Stomach (tissue), 9 donors: ENCODE data around the gene ESYT2. TPM values are rescaled to one million over a fixed set of nuclear protein-coding genes. Genes with fewer than 3 reads are reported as not detected.
"Not testable (repeated sequence)": the region's sequence is repeated elsewhere in the genome, so short reads cannot be mapped to it uniquely, and the experiment has no call there.

Experiments
- DNase-seq, 2 donors: peaks; one replicate each; pipeline versions ENCODE4 v3.0.0 to v3.0.0-alpha.2; 2013 to 2019
- H3K27ac ChIP-seq, 5 donors: fragments of 200-600 bp in 4 of 5; sonication (generic) in 4 of 5; one replicate each; pipeline ENCODE4 v1.5.1; 2013 to 2019; ENCODE audit warnings: mild to moderate bottlenecking in 1 of 5, moderate library complexity in 1 of 5
- H3K27me3 ChIP-seq, 3 donors: fragments of 200-600 bp; sonication (generic); one replicate each; pipeline ENCODE4 v1.5.1; 2017 to 2019; ENCODE audit warnings: mixed run types in 1 of 3
- H3K36me3 ChIP-seq, 4 donors: fragments of 200-600 bp; sonication (generic); 1 replicate in 3 of 4; 2 replicates in 1 of 4; pipeline ENCODE4 v1.5.1; 2016 to 2019
- H3K4me1 ChIP-seq, 4 donors: fragments of 200-600 bp; sonication (generic); one replicate each; pipeline ENCODE4 v1.5.1; 2016 to 2019
- H3K4me3 ChIP-seq, 4 donors: fragments of 200-600 bp; sonication (generic) in 3 of 4; one replicate each; pipeline ENCODE4 v1.5.1; 2016 to 2019; ENCODE audit warnings: mild to moderate bottlenecking in 1 of 4
- H3K9me3 ChIP-seq, 4 donors: fragments of 200-600 bp; sonication (generic); one replicate each; pipeline ENCODE4 v1.5.1; 2016 to 2019
- EP300 ChIP-seq: sonication (generic); formaldehyde crosslinking; IDR thresholded peaks from one replicate; pipeline ENCODE4 v1.6.1; 2017; ENCODE audit warnings: antibody characterized with exemption
- POLR2A ChIP-seq, 4 donors: fragments of 450-650 bp; IDR thresholded peaks; one replicate each; pipeline ENCODE4 v1.6.1; 2016; ENCODE audit warnings: antibody characterized with exemption in 4 of 4, control low read depth in 2 of 4, mild to moderate bottlenecking in 1 of 4, moderate library complexity in 1 of 4
- POLR2AphosphoS5 ChIP-seq, 3 donors: sonication (generic); formaldehyde crosslinking; IDR thresholded peaks; one replicate each; pipeline ENCODE4 v1.6.1; 2016; ENCODE audit warnings: antibody characterized with exemption in 3 of 3
- WGBS, 5 donors: extraction: QIAGEN DNeasy Blood & Tissue Kit in 3 of 5; methylation state at CpG; one replicate each; pipeline versions ENCODE4 v1.1.5 to v1.1.7; 2013 to 2018; 5-methylcytosine and 5-hydroxymethylcytosine counted together
- intact Hi-C: fragments of 100-400 bp; cut with DNase I; formaldehyde crosslinking; loops from one replicate; pipeline ENCODE4 v1.15.1; 2023; ENCODE audit warnings: low total_unique reads
- polyA plus RNA-seq, 3 donors: library from polyadenylated mRNA; stranded (reverse); fragments of 200-250 nt; gene quantifications; one replicate each; pipeline ENCODE4 v1.2.3, GENCODE V29; 2013
- total RNA-seq, 5 donors: library from RNA; depleted of rRNA; stranded (reverse); fragments of >200 nt; gene quantifications; one replicate each; pipeline versions ENCODE4 v1.1.0 to v1.2.3, GENCODE V29; 2014 to 2016
- TF ChIP-seq, protein P1 (sequence below), 7 experiments: fragments of 450-650 bp in 4 of 7; fragments of 200-600 bp in 3 of 7; sonication (generic) in 3 of 7; IDR thresholded peaks; one replicate each; pipeline ENCODE4 v1.5.1; 2016 to 2019; ENCODE audit warnings: antibody characterized with exemption in 7 of 7, control low read depth in 2 of 7, mild to moderate bottlenecking in 1 of 7
- donor health status: healthy with polysubstance abuse.
- donor health status: Bipolar disorder and iron deficiency.
- donor health status: healthy.

ESYT2 gene
- total and polyA plus RNA-seq, 8 donors = 7.6 to 137 (median 36.9) TPM

- Histone ChIP-seq H3K4me1 (peaks cover 0 to 21% (median 9%) of the 10 kb centered on the region in 4 donors), H3K4me3 (no peak overlapping the region), H3K27me3 (no peaks in the 10 kb centered on the region), H3K36me3 (peaks cover 0 to 8% (median 3%) of the 10 kb centered on the region in 4 donors), H3K27ac (peak overlapping the region in 4 of 5 donors; percentile 13 to 88 (median 60)), H3K9me3 (no peaks in the 10 kb centered on the region)
- TF ChIP-seq POLR2A (IDR thresholded peaks at IDR 0.05) (no peak), POLR2AphosphoS5 (IDR thresholded peaks at IDR 0.05) (no peak), EP300 (no peak)
- TF ChIP-seq, protein P1, sequence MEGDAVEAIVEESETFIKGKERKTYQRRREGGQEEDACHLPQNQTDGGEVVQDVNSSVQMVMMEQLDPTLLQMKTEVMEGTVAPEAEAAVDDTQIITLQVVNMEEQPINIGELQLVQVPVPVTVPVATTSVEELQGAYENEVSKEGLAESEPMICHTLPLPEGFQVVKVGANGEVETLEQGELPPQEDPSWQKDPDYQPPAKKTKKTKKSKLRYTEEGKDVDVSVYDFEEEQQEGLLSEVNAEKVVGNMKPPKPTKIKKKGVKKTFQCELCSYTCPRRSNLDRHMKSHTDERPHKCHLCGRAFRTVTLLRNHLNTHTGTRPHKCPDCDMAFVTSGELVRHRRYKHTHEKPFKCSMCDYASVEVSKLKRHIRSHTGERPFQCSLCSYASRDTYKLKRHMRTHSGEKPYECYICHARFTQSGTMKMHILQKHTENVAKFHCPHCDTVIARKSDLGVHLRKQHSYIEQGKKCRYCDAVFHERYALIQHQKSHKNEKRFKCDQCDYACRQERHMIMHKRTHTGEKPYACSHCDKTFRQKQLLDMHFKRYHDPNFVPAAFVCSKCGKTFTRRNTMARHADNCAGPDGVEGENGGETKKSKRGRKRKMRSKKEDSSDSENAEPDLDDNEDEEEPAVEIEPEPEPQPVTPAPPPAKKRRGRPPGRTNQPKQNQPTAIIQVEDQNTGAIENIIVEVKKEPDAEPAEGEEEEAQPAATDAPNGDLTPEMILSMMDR (IDR thresholded peaks at IDR 0.05) = no peak
- intact Hi-C loops = no loop called here
- peak in 1 of 2 donors; percentile 61 for DNase-seq
- 52 to 67% (median 60%) methylated on average over 7 of the region's 7 CpGs for WGBS, 5 donors
Observed at GRCh38 chr7:158865462-158865922, 36.2 kb upstream of the ESYT2 start.

- WGBS, 5 donors = 93 to 97% (median 94%) methylated on average over 7 of the region's 7 CpGs
- TF ChIP-seq POLR2AphosphoS5 (IDR thresholded peaks at IDR 0.05) (no peak), POLR2A (IDR thresholded peaks at IDR 0.05) (no peak), EP300 (no peak)
- TF ChIP-seq, protein P1 (IDR thresholded peaks at IDR 0.05) = no peak
- DNase-seq = no peak
Observed at GRCh38 chr7:158864833-158865232, 35.5 kb upstream of the ESYT2 start.

DNA sequence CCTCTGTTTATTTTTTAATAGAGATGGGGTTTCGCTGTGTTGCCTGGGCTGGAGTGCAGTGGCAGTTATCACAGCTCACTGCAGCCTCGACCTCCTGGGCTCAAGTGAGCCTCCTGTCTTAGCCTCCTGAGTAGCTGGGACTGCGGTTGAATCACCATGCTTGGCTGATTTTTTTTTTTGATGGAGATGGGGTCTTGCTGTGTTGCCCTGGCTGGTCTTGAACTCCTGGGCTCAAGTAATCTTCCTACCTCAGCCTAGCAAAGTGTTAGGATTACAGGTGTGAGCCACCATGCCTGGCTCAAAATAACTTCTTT is 35.2 kb upstream of the ESYT2 start:
- DNase-seq = no peak
- no peak for TF ChIP-seq POLR2AphosphoS5 (IDR thresholded peaks at IDR 0.05)
- TF ChIP-seq, protein P1 (IDR thresholded peaks at IDR 0.05) = no peak
- TF ChIP-seq EP300 = no peak
- TF ChIP-seq POLR2A (IDR thresholded peaks at IDR 0.05) = no peak
- peak overlapping the region in 3 of 4 donors; percentile 52 to 69 (median 55) for H3K4me3 ChIP-seq
- intact Hi-C loops = no loop called here
- no peaks in the 10 kb centered on the region for H3K27me3 ChIP-seq
- no peaks in the 10 kb centered on the region for H3K36me3 ChIP-seq
- 63 to 85% (median 82%) methylated on average over 3 of the region's 3 CpGs for WGBS, 5 donors
- no peaks in the 10 kb centered on the region for H3K9me3 ChIP-seq
- H3K27ac ChIP-seq = peak overlapping the region; percentile 44 to 88 (median 85)
- H3K4me1 ChIP-seq = peaks cover 0 to 26% (median 9%) of the 10 kb centered on the region in 4 donors

More at GRCh38 chr7:158864833-158865232, 35.5 kb upstream of the ESYT2 start:
- intact Hi-C loops = no loop called here
- Histone ChIP-seq H3K27ac (peak overlapping the region; percentile 21 to 88 (median 85)), H3K9me3 (no peaks in the 10 kb centered on the region), H3K4me1 (peaks cover 0 to 23% (median 9%) of the 10 kb centered on the region in 4 donors), H3K36me3 (peaks cover 0 to 1% (median under 1%) of the 10 kb centered on the region in 4 donors), H3K4me3 (no peak overlapping the region), H3K27me3 (no peaks in the 10 kb centered on the region)

GRCh38 chr7:158863611-158864506 is 34.5 kb upstream of the ESYT2 start:
- TF ChIP-seq, protein P1 (IDR thresholded peaks at IDR 0.05) = no peak
- peak in 2 of 3 donors; percentile 6 to 45 for TF ChIP-seq POLR2AphosphoS5 (IDR thresholded peaks at IDR 0.05)
- no peak for TF ChIP-seq EP300
- DNase-seq = peak; percentile 51 to 92
- H3K27me3 ChIP-seq = no peaks in the 10 kb centered on the region
- intact Hi-C loops = no loop called here
- 3 to 6% (median 4%) methylated on average over 25 to 45 of the region's 45 CpGs for WGBS, 5 donors
- H3K27ac ChIP-seq = peak overlapping the region; percentile 52 to 88 (median 85)
- H3K9me3 ChIP-seq = no peaks in the 10 kb centered on the region
- peaks cover 0 to 32% (median 9%) of the 10 kb centered on the region in 4 donors for H3K4me1 ChIP-seq
- H3K4me3 ChIP-seq = peak overlapping the region; percentile 52 to 69 (median 55)
- no peaks in the 10 kb centered on the region for H3K36me3 ChIP-seq

GRCh38 chr7:158862985-158863610 is 33.8 kb upstream of the ESYT2 start:
- intact Hi-C loops, H3K27me3 ChIP-seq, H3K9me3 ChIP-seq, DNase-seq, H3K36me3 ChIP-seq: not testable (repeated sequence)
- H3K4me3 ChIP-seq = peak overlapping the region; percentile 52 to 69 (median 55)
- H3K27ac ChIP-seq = peak overlapping the region; percentile 52 to 88 (median 85)
- H3K4me1 ChIP-seq = peaks cover 0 to 33% (median 15%) of the 10 kb centered on the region in 4 donors
- 60 to 69% (median 61%) methylated on average over 9 to 13 of the region's 13 CpGs for WGBS, 5 donors
